CD4-positive, alpha-beta T cell treated with Interleukin-1 beta for 1 hour (primary cell): ENCODE results near the gene SCUBE1.
A peak's percentile ranks its signal among the peaks of the same experiment; 100 is the strongest.

ENCODE experiments used
- DNase-seq, 2 donors: peaks; one replicate each; pipeline ENCODE4 v3.0.0-alpha.2; 2020 to 2022

Gene SCUBE1

GRCh38 chr22:43275545-43276317 lies 67.4 kb downstream of the SCUBE1 start:
- DNase-seq, result no peak

- no peak for DNase-seq
These were observed 68.5 kb downstream of the SCUBE1 start for GRCh38 chr22:43274595-43275240.

DNA sequence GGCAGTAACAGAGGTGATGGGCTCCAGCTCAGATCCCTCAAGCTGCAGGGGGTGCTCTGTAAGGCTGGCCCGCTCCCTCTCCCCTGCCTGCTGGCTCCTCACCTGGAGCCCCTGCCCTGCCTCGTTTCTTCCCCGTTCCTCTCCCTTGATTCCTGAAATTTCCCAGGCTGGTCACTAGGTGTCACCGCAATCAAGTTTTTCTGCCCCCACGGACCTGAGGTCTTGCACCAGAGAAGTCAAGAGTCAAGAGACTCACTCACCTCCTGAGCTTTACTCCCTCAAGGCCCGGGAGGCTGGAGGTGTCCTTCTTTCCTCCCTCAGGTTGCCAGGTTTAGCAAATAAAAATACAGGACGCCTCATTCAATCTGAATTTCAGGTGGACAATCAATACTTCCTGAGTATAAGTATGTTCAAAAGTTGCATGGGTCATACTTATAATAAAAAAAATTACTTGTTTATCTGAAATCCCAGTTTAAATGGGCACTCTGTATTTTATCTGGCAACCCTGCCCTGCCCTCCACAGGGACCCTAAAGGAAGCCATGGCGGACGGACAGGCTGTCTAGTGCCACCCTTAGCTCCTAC lies 69.2 kb downstream of the SCUBE1 start:
- peak; percentile 41 to 58 for DNase-seq

GRCh38 chr22:43272869-43273318 lies 70.3 kb downstream of the SCUBE1 start:
- no peak for DNase-seq

DNA sequence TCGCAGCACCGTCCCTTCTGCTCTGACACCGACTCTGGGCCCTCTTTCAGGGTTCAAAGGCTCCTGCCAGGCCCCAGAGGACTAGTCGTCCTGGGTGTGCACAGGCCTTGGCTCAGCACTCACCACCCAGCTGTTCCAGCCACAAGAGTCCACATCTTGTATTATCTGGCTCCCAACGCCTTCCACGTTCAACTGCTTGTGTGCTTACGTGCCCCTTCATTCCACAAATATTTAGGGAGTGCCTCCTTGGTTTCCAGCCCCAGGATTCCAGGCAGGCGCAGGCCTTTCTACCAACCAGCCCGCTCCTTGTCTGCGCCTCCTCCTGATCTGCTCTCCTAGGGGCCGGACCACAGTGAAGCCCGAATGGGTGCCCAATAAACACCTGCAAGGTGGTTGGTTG lies 70.9 kb downstream of the SCUBE1 start:
- DNase-seq, result no peak

GRCh38 chr22:43270949-43271348 lies 72.2 kb downstream of the SCUBE1 start:
- DNase-seq, result no peak

- DNase-seq, result no peak
These were observed 72.8 kb downstream of the SCUBE1 start for GRCh38 chr22:43270314-43270908.

DNA sequence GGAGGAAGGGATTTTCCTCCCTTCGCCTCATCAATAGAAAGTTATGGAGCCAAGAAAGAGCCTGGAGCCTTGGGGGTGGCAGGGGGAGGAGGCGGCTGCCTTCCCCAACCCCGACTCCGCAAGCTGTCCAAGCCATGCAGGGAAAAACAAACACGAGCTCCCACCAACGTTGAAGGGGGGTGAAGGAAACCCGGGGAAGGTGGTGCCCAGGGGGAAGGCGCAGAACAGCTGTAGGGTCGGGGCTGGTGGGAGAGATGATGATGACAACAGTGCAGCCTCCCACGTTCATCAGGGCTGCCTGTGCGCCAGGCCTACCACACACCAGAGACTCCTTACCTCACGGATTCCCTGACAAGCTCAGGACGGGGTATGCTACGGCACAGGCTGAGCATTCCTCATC lies 73.5 kb downstream of the SCUBE1 start:
- DNase-seq, result no peak

GRCh38 chr22:43269246-43269645 lies 73.9 kb downstream of the SCUBE1 start:
- no peak for DNase-seq

DNA sequence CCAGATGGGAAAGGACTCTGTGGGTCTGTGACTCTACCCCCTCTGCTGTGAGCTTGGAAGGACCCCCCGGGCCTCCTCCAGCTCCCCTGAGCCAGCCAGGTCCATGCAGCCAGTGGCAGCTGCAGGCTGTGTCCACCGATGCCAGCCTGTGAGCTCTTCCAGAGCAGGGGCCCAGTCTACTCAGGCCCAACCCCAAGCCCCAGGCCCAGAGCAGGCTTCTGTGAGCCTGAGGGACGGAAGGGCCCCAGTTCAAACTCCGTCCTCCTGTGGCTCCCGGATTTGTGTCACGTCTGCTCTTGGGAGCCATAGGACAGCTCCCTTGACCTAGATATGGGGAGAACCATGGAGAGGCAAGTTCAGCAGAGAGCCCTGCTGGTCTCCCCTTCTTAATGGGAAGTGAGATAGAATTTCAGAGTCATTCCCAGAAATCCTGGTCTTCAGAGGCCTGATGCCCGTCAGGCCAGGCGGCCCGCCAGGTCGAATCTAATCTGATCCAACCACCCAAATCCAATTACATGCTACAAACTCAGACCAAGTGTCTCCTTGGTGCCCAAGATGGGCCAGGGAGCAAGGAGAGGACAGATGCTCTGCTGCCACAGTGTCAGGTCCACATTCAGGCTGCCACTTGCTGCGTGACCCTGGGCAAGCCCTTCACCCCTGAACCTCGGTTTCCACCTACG lies 75.1 kb downstream of the SCUBE1 start:
- no peak for DNase-seq

DNA sequence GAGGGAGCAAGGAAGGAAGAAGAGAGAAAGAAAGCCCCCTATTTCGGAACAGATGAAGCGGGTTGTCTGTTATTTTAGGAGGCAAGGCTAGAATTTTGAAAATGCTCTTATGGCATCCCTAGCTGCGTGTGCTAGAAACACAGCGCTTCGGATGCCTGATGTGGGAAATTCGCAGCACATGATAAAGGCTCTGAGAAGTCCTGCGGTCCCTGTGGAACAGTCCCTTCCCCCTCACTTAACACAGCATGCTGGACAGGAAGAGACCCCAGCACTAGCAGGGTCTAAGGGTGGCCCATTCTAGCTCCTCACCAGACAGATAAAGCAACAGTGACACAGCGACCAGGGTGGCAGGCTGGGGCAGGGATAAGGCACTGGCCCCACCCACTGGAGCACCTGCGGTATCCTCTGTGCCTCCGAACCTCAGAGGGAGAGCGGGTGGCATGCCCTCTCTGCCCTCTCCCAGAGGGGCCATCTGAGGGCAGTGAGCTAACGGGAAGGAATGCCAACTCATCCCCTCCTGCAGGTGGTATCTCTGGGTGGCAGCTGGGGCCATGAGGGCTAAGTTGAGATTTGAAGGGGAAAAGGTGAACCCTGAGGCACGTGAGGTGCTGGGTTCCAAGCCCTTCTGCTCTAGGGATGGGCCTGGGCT lies 75.7 kb downstream of the SCUBE1 start:
- no peak for DNase-seq

GRCh38 chr22:43266076-43266475 lies 77.1 kb downstream of the SCUBE1 start:
- DNase-seq, result no peak

GRCh38 chr22:43263645-43264514 lies 79.3 kb downstream of the SCUBE1 start:
- DNase-seq, result peak; percentile 79 to 80

GRCh38 chr22:43262990-43263644 lies 80.1 kb downstream of the SCUBE1 start:
- peak; percentile 38 to 46 for DNase-seq

- no peak for DNase-seq
These were observed 82.6 kb downstream of the SCUBE1 start for GRCh38 chr22:43260331-43261231.

- no peak for DNase-seq
These were observed 85.2 kb downstream of the SCUBE1 start for GRCh38 chr22:43257961-43258360.

GRCh38 chr22:43257549-43257948 lies 85.6 kb downstream of the SCUBE1 start:
- no peak for DNase-seq

GRCh38 chr22:43256976-43257545 lies 86.1 kb downstream of the SCUBE1 start:
- DNase-seq, result no peak

DNA sequence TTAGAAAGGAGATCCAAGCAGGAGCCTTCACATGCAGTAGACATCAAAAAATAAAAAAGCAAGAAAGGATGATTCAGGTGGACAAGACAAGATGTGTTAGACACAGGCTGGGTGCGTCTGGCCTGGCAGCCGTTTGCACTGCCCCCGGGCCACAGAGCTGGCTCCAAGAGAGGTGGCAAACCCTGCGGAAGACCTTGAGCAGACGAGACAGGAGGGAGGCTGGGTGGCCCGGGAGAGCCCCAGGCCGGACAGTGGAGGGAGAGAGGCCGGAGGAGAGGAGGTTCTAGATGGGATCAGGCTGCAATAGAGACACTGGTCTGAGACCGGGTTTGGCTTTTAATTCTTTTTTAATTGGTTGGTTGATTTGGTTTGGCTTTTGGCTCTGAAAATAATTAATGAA lies 86.6 kb downstream of the SCUBE1 start:
- no peak for DNase-seq

DNA sequence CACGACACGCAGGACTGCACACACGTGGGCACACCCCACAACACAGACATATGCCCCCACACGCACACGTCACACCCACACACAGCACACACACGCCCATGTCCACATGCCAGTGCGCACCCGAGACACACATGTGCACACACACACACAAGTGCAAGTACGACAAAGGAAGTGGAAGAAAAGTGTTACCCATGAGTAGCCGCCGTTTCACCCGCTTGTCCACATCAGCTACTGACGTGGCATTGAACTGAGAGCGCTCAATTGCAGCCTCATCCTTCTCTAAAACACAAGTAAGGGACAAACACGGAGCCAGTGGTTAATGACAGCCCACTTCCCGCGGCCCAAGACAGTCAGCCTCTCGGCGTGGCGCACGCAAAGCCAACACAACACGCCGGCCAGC lies 87.9 kb downstream of the SCUBE1 start:
- DNase-seq, result no peak
